HG03135 (cell line): ENCODE data around the gene FOXM1.

ENCODE experiments used
- ATAC-seq: cut with Tn5 transposase; IDR thresholded peaks from one replicate; pipeline ENCODE4 v1.9.1; 2021; ENCODE audit warnings: mild to moderate bottlenecking, moderate library complexity; ENCODE audit not compliant: unreplicated experiment

The FOXM1 gene

DNA sequence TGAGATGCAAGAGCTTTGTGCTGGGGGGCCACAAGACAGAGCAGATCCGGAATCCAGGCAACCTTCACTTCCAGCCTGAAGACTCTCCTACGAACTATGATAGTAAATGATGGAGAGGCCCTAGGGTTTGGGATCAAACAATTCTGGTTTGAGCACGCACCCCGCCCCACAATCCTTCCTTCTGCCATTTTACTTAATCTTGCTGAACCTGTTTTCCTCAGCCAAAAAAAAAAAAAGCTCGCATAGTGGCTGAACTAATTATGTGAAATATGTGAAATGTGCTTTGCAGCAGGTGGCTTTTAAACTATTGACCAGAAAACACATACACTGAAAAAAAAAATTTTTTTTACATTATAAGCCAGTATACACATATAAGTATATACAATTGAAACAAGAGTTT, 65.2 kb downstream of the FOXM1 start:
- ATAC-seq: no peak
